Activated effector memory CD4-positive, alpha-beta T cell treated with anti-CD3 and anti-CD28 coated beads, Interleukin-2, amount 50 U/mL, for 16 hours (primary cell): ENCODE results near the gene DIRAS1.
A peak's percentile ranks its signal among the peaks of the same experiment; 100 is the strongest.

ENCODE experiments used
- DNase-seq: peaks from one replicate; pipeline ENCODE4 v3.0.0-alpha.2; 2020

DIRAS1 gene

GRCh38 chr19:2754659-2755447, 33.7 kb upstream of the DIRAS1 start:
- DNase-seq: no peak

GRCh38 chr19:2751438-2751830, 30.3 kb upstream of the DIRAS1 start:
- no peak for DNase-seq

GRCh38 chr19:2750808-2751437, 29.8 kb upstream of the DIRAS1 start:
- no peak for DNase-seq

GRCh38 chr19:2747349-2747748, 26.2 kb upstream of the DIRAS1 start:
- DNase-seq: no peak

GRCh38 chr19:2744113-2744512, 22.9 kb upstream of the DIRAS1 start:
- no peak for DNase-seq

GRCh38 chr19:2743099-2743498, 21.9 kb upstream of the DIRAS1 start:
- no peak for DNase-seq

GRCh38 chr19:2740314-2740656, 19.1 kb upstream of the DIRAS1 start:
- no peak for DNase-seq

- DNase-seq: peak; percentile 99
These were observed 18.6 kb upstream of the DIRAS1 start, which contains the start of gene SLC39A3 for GRCh38 chr19:2739602-2740313. Gene SLC39A3 (minus strand): TSS chr19:2740017. CDS start chr19:2737257, 2,760 bp downstream.

- no peak for DNase-seq
These were observed 15.5 kb upstream of the DIRAS1 start for GRCh38 chr19:2736550-2737190.

- no peak for DNase-seq
These were observed 14.2 kb upstream of the DIRAS1 start for GRCh38 chr19:2735374-2735773.

GRCh38 chr19:2734589-2735288, 13.6 kb upstream of the DIRAS1 start:
- DNase-seq: no peak

- DNase-seq: no peak
These were observed 12.9 kb upstream of the DIRAS1 start for GRCh38 chr19:2733930-2734588.

- DNase-seq: no peak
These were observed 11.7 kb upstream of the DIRAS1 start for GRCh38 chr19:2732883-2733282.

GRCh38 chr19:2732157-2732725, 11.1 kb upstream of the DIRAS1 start:
- DNase-seq: no peak

GRCh38 chr19:2731181-2731995, 10.2 kb upstream of the DIRAS1 start:
- no peak for DNase-seq

GRCh38 chr19:2729943-2730818, 9.0 kb upstream of the DIRAS1 start:
- no peak for DNase-seq

GRCh38 chr19:2728783-2729387, 7.7 kb upstream of the DIRAS1 start:
- no peak for DNase-seq

GRCh38 chr19:2727640-2727944, 6.4 kb upstream of the DIRAS1 start:
- DNase-seq: no peak

- DNase-seq: no peak
These were observed 5.9 kb upstream of the DIRAS1 start for GRCh38 chr19:2726904-2727639.
